ENCODE results near the gene COTL1. TPM values are rescaled to one million over a fixed set of nuclear protein-coding genes. Genes with fewer than 3 reads are reported as not detected.
A peak's percentile ranks its signal among the peaks of the same experiment; 100 is the strongest.
"Not testable (repeated sequence)": the region's sequence is repeated elsewhere in the genome, so short reads cannot be mapped to it uniquely, and the experiment has no call there.

COTL1 gene
- total RNA-seq, 4 donors from 2014 or later: 19.1 to 66.9 (median 29.4) TPM

- Histone ChIP-seq H3K4me1 (no peaks in the 10 kb centered on the region), H3K36me3 (no peaks in the 10 kb centered on the region), H3K4me3 (no peak overlapping the region), H3K27me3 (no peaks in the 10 kb centered on the region), H3K9me3 (no peaks in the 10 kb centered on the region), H3K27ac (peak overlapping the region; percentile 6 to 30)
- DNase-seq: peak; percentile 75 to 77
- TF ChIP-seq CTCF (IDR thresholded peaks at IDR 0.05) (no peak), POLR2A (IDR thresholded peaks at IDR 0.05) (no peak)
- intact Hi-C loops (cut with DNase I; ENCODE audit: low total_unique reads): no loop called here
These were observed 15.7 kb upstream of the COTL1 start for GRCh38 chr16:84633622-84634021.

- H3K36me3 ChIP-seq; intact Hi-C loops (cut with DNase I; ENCODE audit: low total_unique reads); DNase-seq; H3K27ac ChIP-seq; H3K9me3 ChIP-seq; H3K4me3 ChIP-seq; H3K4me1 ChIP-seq; H3K27me3 ChIP-seq: not testable (repeated sequence)
These were observed 15.0 kb upstream of the COTL1 start for GRCh38 chr16:84632862-84633261.

- H3K4me3 ChIP-seq: no peak overlapping the region
- intact Hi-C loops (cut with DNase I; ENCODE audit: low total_unique reads): no loop called here
- H3K36me3 ChIP-seq: no peaks in the 10 kb centered on the region
- TF ChIP-seq CTCF (IDR thresholded peaks at IDR 0.05) (no peak), POLR2A (IDR thresholded peaks at IDR 0.05) (no peak)
- no peaks in the 10 kb centered on the region for H3K27me3 ChIP-seq
- no peaks in the 10 kb centered on the region for H3K4me1 ChIP-seq
- H3K27ac ChIP-seq: no peak overlapping the region
- H3K9me3 ChIP-seq: no peaks in the 10 kb centered on the region
- DNase-seq: no peak
These were observed 14.0 kb upstream of the COTL1 start for GRCh38 chr16:84631886-84632285.

- Histone ChIP-seq H3K9me3 (no peaks in the 10 kb centered on the region), H3K4me3 (no peak overlapping the region), H3K27ac (no peak overlapping the region), H3K4me1 (no peaks in the 10 kb centered on the region), H3K36me3 (no peaks in the 10 kb centered on the region), H3K27me3 (no peaks in the 10 kb centered on the region)
- DNase-seq: no peak
- intact Hi-C loops (cut with DNase I; ENCODE audit: low total_unique reads): no loop called here
- TF ChIP-seq CTCF (IDR thresholded peaks at IDR 0.05) (no peak), POLR2A (IDR thresholded peaks at IDR 0.05) (no peak)
These were observed 13.2 kb upstream of the COTL1 start for GRCh38 chr16:84631153-84631466.

- no peaks in the 10 kb centered on the region for H3K9me3 ChIP-seq
- H3K36me3 ChIP-seq: no peaks in the 10 kb centered on the region
- intact Hi-C loops (cut with DNase I; ENCODE audit: low total_unique reads): no loop called here
- no peaks in the 10 kb centered on the region for H3K4me1 ChIP-seq
- no peak overlapping the region for H3K27ac ChIP-seq
- H3K27me3 ChIP-seq: no peaks in the 10 kb centered on the region
- TF ChIP-seq POLR2A (IDR thresholded peaks at IDR 0.05): no peak
- no peak for TF ChIP-seq CTCF (IDR thresholded peaks at IDR 0.05)
- DNase-seq: no peak
- H3K4me3 ChIP-seq: no peak overlapping the region
These were observed 12.7 kb upstream of the COTL1 start for GRCh38 chr16:84630446-84631152.

GRCh38 chr16:84630009-84630408 is 12.1 kb upstream of the COTL1 start:
- Histone ChIP-seq H3K4me3 (no peak overlapping the region), H3K27ac (no peak overlapping the region), H3K27me3 (no peaks in the 10 kb centered on the region), H3K4me1 (no peaks in the 10 kb centered on the region), H3K9me3 (no peaks in the 10 kb centered on the region), H3K36me3 (no peaks in the 10 kb centered on the region)
- TF ChIP-seq CTCF (IDR thresholded peaks at IDR 0.05) (no peak), POLR2A (IDR thresholded peaks at IDR 0.05) (no peak)
- no peak for DNase-seq
- intact Hi-C loops (cut with DNase I; ENCODE audit: low total_unique reads): no loop called here
